T-helper 2 cell treated with Interferon-gamma antibody and Interleukin-4, amounts not matched to agents 5 μg/mL and 100 μg/mL, for 36 hours (primary cell): Measurements from ENCODE around the gene NRTN.
A peak's percentile ranks its signal among the peaks of the same experiment; 100 is the strongest.

Experiments
- DNase-seq: peaks from one replicate; pipeline ENCODE4 v3.0.0; 2021; ENCODE audit warnings: low spot score
- H3K27ac Mint-ChIP-seq: one replicate; pipeline ENCODE4 v1.8.0; 2021; ENCODE audit warnings: mild to moderate bottlenecking, mixed read lengths
- H3K27me3 Mint-ChIP-seq: one replicate; pipeline ENCODE4 v1.8.0; 2021; ENCODE audit warnings: low read depth, mixed read lengths
- H3K36me3 Mint-ChIP-seq: one replicate; pipeline ENCODE4 v1.8.0; 2021; ENCODE audit warnings: low read depth, mixed read lengths
- H3K4me1 Mint-ChIP-seq: one replicate; pipeline ENCODE4 v1.8.0; 2021; ENCODE audit warnings: low read depth, mixed read lengths
- H3K4me3 Mint-ChIP-seq: one replicate; pipeline ENCODE4 v1.8.0; 2022; ENCODE audit warnings: mild to moderate bottlenecking, moderate library complexity, mixed read lengths
- H3K9me3 Mint-ChIP-seq: one replicate; pipeline ENCODE4 v1.8.0; 2021; ENCODE audit warnings: mixed read lengths

The NRTN gene

GRCh38 chr19:5800361-5801270 lies 4.3 kb upstream of the NRTN start:
- Mint-ChIP-seq H3K4me1 (peaks cover 18% of the 10 kb centered on the region), H3K9me3 (no peaks in the 10 kb centered on the region), H3K36me3 (no peaks in the 10 kb centered on the region), H3K27me3 (peaks cover 23% of the 10 kb centered on the region), H3K27ac (no peak overlapping the region), H3K4me3 (no peak overlapping the region)
- no peak for DNase-seq

- DNase-seq: no peak
- Mint-ChIP-seq H3K4me1 (peaks cover 18% of the 10 kb centered on the region), H3K27me3 (peaks cover 35% of the 10 kb centered on the region), H3K4me3 (peak overlapping the region; percentile 22), H3K36me3 (no peaks in the 10 kb centered on the region), H3K9me3 (no peaks in the 10 kb centered on the region), H3K27ac (no peak overlapping the region)
Measured at GRCh38 chr19:5801796-5802619, 2.9 kb upstream of the NRTN start.

GRCh38 chr19:5803441-5803751 lies 1.5 kb upstream of the NRTN start:
- H3K36me3 Mint-ChIP-seq: no peaks in the 10 kb centered on the region
- H3K27ac Mint-ChIP-seq: no peak overlapping the region
- H3K4me3 Mint-ChIP-seq: peak overlapping the region; percentile 72
- DNase-seq: no peak
- peaks cover 42% of the 10 kb centered on the region for H3K27me3 Mint-ChIP-seq
- peaks cover 18% of the 10 kb centered on the region for H3K4me1 Mint-ChIP-seq
- H3K9me3 Mint-ChIP-seq: no peaks in the 10 kb centered on the region

- H3K27ac Mint-ChIP-seq: peak overlapping the region; percentile 59
- H3K27me3 Mint-ChIP-seq: peaks cover 40% of the 10 kb centered on the region
- peak; percentile 95 for DNase-seq
- H3K9me3 Mint-ChIP-seq: no peaks in the 10 kb centered on the region
- H3K4me1 Mint-ChIP-seq: peaks cover 18% of the 10 kb centered on the region
- H3K4me3 Mint-ChIP-seq: peak overlapping the region; percentile 72
- no peaks in the 10 kb centered on the region for H3K36me3 Mint-ChIP-seq
Measured at GRCh38 chr19:5803752-5804515, 933 bp upstream of the NRTN start.

GRCh38 chr19:5805462-5806132 lies 730 bp downstream of the NRTN start:
- H3K27ac Mint-ChIP-seq: no peak overlapping the region
- peaks cover 18% of the 10 kb centered on the region for H3K4me1 Mint-ChIP-seq
- no peaks in the 10 kb centered on the region for H3K9me3 Mint-ChIP-seq
- DNase-seq: peak; percentile 40
- H3K4me3 Mint-ChIP-seq: peak overlapping the region; percentile 59
- H3K36me3 Mint-ChIP-seq: no peaks in the 10 kb centered on the region
- peaks cover 37% of the 10 kb centered on the region for H3K27me3 Mint-ChIP-seq

GRCh38 chr19:5806133-5806489 lies 1.2 kb downstream of the NRTN start:
- H3K4me1 Mint-ChIP-seq: peaks cover 18% of the 10 kb centered on the region
- H3K4me3 Mint-ChIP-seq: no peak overlapping the region
- peaks cover 35% of the 10 kb centered on the region for H3K27me3 Mint-ChIP-seq
- no peak overlapping the region for H3K27ac Mint-ChIP-seq
- no peaks in the 10 kb centered on the region for H3K36me3 Mint-ChIP-seq
- no peaks in the 10 kb centered on the region for H3K9me3 Mint-ChIP-seq
- no peak for DNase-seq

- H3K27ac Mint-ChIP-seq: no peak overlapping the region
- H3K4me1 Mint-ChIP-seq: peaks cover 18% of the 10 kb centered on the region
- no peaks in the 10 kb centered on the region for H3K36me3 Mint-ChIP-seq
- peaks cover 35% of the 10 kb centered on the region for H3K27me3 Mint-ChIP-seq
- H3K9me3 Mint-ChIP-seq: no peaks in the 10 kb centered on the region
- no peak for DNase-seq
- H3K4me3 Mint-ChIP-seq: no peak overlapping the region
Measured at GRCh38 chr19:5806905-5807304, 2.0 kb downstream of the NRTN start.

- H3K4me3 Mint-ChIP-seq: no peak overlapping the region
- no peak for DNase-seq
- H3K9me3 Mint-ChIP-seq: no peaks in the 10 kb centered on the region
- peaks cover 11% of the 10 kb centered on the region for H3K4me1 Mint-ChIP-seq
- H3K36me3 Mint-ChIP-seq: no peaks in the 10 kb centered on the region
- no peak overlapping the region for H3K27ac Mint-ChIP-seq
- H3K27me3 Mint-ChIP-seq: peaks cover 32% of the 10 kb centered on the region
Measured at GRCh38 chr19:5808120-5808816, 3.4 kb downstream of the NRTN start.

GRCh38 chr19:5809053-5809452 lies 4.2 kb downstream of the NRTN start:
- DNase-seq: no peak
- no peak overlapping the region for H3K27ac Mint-ChIP-seq
- H3K4me1 Mint-ChIP-seq: peaks cover 6% of the 10 kb centered on the region
- no peaks in the 10 kb centered on the region for H3K9me3 Mint-ChIP-seq
- H3K36me3 Mint-ChIP-seq: no peaks in the 10 kb centered on the region
- H3K4me3 Mint-ChIP-seq: no peak overlapping the region
- H3K27me3 Mint-ChIP-seq: peaks cover 28% of the 10 kb centered on the region

- H3K4me1 Mint-ChIP-seq: peaks cover 1% of the 10 kb centered on the region
- DNase-seq: no peak
- H3K27me3 Mint-ChIP-seq: peaks cover 24% of the 10 kb centered on the region
- no peak overlapping the region for H3K27ac Mint-ChIP-seq
- H3K36me3 Mint-ChIP-seq: no peaks in the 10 kb centered on the region
- no peak overlapping the region for H3K4me3 Mint-ChIP-seq
- H3K9me3 Mint-ChIP-seq: no peaks in the 10 kb centered on the region
Measured at GRCh38 chr19:5809469-5809868, 4.6 kb downstream of the NRTN start.

GRCh38 chr19:5811117-5811516 lies 6.2 kb downstream of the NRTN start:
- Mint-ChIP-seq H3K4me1 (no peaks in the 10 kb centered on the region), H3K4me3 (no peak overlapping the region), H3K27me3 (peaks cover 16% of the 10 kb centered on the region), H3K36me3 (no peaks in the 10 kb centered on the region), H3K9me3 (no peaks in the 10 kb centered on the region), H3K27ac (no peak overlapping the region)
- no peak for DNase-seq

- no peak overlapping the region for H3K4me3 Mint-ChIP-seq
- H3K27me3 Mint-ChIP-seq: no peaks in the 10 kb centered on the region
- no peaks in the 10 kb centered on the region for H3K4me1 Mint-ChIP-seq
- H3K9me3 Mint-ChIP-seq: no peaks in the 10 kb centered on the region
- no peaks in the 10 kb centered on the region for H3K36me3 Mint-ChIP-seq
- no peak overlapping the region for H3K27ac Mint-ChIP-seq
- no peak for DNase-seq
Measured at GRCh38 chr19:5814123-5814851, 9.4 kb downstream of the NRTN start.
